Ammon's horn (tissue), 1 donor: ENCODE results near the gene RAP1GAP.
"Not testable (repeated sequence)": the region's sequence is repeated elsewhere in the genome, so short reads cannot be mapped to it uniquely, and the experiment has no call there.

Experiments
- DNase-seq: peaks from one replicate; pipeline ENCODE4 v3.0.0-alpha.2; 2016; ENCODE audit warnings: low spot score

RAP1GAP gene

DNA sequence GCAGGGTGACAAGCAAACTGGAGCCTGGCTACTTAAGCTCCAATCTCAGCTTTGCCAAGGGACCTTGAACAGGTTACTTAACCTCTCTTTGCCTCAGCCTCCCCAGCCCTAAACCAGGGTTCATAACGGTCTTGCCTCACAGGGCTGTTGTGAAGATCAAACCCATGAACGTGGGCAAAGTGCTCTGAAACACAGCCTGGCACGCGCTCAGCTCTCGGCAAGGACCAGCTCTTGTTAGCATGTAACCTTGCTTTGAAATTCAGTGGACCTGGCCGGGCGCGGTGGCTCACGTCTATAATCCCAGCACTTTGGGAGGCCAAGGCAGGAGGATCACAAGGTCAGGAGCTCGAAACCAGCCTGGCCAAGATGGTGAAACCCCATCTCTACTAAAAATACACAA, 24.8 kb downstream of the RAP1GAP start:
- DNase-seq = no peak

DNA sequence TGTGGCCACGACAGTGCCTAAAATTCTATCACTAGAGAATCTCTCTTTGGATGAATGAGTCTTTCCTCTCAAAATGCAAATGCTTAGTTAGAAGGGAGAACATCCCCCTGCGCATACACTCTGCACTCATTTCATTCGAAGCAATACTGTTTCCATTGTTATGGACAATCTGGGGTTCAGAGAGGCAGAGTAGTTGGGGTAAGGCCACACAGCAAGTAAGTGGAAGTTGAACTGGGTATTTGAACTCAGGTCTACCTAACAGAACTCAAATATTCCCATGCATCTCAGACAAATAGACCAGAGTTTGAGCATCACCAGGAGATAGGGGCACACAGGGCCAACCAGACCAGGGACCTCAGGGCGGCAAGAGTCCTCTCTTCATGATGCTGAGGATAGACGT, 25.5 kb downstream of the RAP1GAP start:
- DNase-seq = no peak

DNA sequence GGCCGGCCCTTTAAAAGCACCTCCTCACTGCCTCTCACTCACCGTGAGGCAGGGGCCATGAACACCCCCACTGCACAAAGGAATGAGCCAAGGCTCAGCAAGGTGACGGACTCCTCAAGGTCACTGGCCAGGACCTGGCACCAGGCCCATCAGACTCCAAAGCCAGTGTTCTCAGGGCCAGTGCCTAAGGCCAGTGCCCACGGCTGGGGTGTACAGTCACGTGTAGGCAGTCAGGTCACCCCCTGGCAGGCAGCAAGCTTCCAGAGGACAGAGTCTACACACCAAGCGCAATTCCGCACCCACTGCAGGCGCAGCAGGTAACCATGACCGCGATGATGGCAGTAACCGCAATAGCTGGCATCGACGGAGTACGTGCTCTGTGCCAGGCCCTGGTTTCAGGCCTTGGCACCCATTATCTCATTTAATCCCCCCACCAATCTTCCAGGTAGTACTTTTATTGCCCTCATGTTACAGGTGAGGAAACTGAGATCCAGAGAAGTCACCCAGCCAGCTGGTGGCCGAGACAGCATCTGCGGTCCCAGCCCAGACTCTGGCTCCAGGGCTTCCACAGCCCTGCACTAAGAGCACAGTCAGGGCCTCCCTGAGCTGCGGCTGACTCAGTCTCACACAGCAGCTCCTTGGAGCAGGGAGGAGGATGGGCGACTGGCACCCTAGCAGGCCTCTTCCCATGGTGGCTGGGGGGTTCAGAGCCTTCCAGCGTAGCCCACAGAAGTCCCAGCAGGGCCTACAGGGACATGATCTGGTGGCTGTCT, 27.0 kb downstream of the RAP1GAP start:
- no peak for DNase-seq

DNA sequence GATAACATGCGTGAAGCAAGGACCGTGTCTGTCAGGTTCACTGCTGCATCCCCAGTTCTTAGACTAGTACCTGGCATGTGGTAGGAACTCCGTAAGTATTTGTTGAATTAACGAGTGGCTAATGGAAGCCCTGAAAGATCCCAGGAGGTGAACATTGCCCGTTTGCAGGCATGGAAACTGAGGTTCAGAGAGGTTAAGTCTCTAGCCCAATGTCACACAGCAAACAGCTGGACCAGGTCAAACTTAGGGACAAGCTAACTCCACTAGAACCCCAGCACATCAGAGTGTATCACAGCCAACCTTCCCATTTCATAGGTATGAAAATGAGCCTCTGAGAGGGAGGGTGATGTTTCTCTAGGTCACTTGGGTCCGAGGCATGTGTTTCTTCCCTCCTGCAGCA, 27.6 kb downstream of the RAP1GAP start:
- no peak for DNase-seq

DNA sequence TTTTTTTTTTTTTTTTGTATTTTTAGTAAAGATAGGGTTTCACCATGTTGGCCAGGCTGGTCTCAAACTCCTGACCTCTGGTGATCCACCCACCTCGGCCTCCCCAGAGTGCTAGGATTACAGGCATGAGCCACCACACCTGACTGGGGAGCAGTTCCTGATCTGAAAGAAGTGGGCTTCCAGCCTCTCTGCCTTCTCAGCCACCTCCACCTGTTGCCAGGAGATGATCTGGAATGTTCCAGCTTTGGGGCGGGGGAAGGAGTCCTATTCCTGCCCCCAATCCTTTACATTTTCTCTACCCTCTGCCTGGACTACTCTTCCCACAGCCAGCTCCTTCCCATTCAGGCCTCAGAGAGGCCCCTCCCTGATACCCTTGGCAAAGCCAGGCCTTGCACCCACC, 28.1 kb downstream of the RAP1GAP start:
- DNase-seq = no peak

DNA sequence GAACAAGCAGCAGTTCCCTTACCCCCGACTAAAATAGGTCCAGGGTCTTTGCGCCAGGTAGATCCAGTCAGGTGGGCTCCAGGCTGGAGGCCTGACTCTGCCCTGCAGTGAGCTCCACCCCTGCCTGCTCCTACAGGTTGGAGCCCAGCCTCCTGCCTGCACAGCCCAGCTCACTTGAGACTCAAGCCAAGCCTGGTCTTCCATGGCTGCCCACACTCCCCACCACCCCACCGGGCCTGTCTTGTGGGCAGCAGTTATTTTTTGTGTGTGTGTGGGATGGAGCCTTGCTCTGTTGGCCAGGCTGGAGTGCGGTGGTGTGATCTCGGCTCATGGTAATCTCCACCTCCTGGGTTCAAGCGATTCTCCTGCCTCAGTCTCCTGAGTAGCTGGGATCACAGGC, 28.5 kb downstream of the RAP1GAP start:
- DNase-seq = no peak

DNA sequence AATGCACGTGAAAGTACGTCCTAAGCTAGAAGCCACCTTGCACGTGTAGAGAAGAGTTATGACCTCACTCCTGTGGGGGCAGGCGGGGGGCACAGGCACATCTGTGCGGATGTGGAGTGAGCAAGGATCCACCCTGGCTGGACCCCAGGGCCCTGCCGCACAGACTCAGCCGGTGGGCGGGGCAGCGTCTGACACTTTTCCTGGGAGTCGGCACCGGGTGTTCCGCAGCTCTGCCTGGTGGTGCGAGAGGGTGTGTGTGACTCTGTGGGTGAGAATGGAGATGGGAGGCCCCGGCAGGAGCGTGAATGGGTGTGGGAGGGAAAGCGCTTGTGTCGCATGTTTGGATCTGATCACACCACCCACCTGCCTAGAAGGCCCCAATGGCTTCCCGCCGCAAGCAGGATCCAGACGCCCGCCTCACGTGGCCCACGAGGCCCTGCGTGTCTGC, 29.5 kb downstream of the RAP1GAP start:
- DNase-seq = peak; percentile 71

DNA sequence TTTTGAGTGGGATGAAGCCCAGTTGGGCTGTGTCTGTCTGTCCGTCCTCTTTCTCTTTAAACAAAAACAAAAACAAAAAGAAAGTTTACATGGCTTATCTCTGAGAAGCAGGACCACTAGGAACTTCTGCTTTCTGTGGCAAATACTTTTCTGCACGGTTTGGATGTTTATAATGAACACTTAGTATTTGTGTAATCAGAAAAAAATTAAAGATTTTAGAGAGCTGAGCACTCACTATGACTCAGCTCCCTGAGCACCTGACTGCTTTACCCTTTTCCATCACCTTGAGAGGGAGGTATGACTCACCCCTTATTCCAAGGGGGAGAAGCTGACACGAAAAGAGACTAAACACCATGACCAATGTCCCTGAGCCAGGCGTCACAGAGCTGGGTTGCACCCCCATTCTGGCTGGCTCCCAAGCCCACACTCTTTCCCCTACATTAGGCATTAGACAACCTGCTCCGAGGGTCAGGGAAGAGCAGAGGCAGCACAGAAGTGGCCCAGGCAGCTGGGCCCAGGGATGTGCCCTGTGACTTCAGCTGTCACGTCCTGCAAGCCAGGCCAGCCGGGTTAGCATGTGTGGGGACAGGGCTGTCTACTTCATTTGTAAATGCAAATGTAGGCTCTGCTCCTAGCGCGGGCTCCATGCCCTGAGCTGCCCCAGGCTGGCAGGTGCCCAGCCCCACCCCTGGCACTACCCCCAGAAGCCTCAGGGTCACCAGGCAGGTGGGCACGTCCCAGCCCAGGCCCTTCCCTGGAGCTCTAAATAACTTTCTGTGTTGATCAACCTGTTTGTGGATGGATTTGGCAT, 30.4 kb downstream of the RAP1GAP start:
- no peak for DNase-seq

DNA sequence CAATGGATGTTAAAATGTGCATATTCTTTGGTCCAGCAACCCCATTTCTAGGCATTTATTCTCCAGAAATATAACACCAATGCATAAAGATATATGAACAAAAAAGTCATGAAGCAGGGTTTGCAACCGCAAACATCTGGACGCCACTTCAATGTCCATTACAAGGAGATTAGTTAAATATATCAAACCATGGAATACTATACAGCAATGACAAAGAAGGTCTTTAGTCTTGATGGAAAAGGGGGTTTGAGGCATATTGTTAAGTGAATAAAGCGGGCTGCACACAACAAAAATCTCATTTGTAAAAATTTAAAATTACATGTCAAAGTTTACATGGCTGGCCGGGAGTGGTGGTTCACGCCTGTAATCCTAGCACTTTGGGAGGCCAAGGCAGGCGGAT, 31.6 kb downstream of the RAP1GAP start:
- DNase-seq = no peak

DNA sequence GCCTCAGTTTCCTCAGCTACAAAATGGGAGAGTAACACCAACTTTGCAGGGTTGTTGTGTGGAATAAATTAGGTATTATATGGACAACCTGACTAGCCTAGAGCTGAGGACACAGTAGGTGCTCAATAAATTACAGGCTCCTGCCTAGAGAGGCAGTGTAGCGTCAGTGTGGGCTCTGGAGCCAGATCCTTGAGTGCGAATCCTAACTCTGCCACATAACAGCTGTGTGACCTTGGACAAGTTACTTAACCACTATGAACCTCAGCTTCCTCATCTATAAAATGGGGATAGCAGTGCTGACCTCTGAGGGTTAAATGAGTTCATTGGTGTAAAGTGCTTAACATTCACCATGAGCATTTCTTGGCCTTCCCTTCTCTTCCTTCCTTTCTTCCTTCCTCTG, 33.1 kb downstream of the RAP1GAP start:
- DNase-seq = no peak

DNA sequence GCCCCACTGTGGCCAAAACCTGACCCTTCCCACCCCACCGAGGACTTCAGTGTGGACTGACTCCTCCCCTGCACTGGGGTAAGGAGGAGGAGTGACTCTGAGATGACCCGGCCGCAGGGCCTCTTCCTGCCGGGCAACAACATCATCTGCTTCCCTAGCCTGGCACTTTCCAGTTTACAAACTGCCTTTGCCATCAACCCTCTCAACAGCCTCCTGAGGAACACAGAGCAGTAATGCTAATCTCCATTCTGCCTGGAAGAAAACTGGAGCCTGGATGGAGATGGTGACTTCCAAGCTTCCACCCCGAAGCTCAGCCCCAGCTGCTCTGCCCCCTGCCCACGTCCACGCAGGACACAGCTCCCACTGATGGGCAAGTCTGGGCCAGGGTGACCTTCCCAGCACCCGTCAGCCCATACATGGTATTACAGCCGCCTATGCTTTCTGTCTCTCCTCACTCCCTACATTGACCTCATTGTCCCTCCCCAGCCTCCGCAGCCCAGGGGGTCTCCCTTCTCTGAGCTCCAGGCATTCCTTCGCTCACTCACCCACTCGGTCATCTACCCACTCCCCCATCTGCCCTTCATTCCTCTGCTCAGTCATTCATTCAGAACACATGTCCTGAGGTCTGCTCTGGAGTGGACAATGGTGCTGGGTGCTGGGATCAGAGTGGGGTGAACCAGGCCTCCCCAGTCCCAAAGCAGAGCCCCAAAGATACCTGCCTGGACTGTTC, 34.2 kb downstream of the RAP1GAP start:
- DNase-seq = no peak

DNA sequence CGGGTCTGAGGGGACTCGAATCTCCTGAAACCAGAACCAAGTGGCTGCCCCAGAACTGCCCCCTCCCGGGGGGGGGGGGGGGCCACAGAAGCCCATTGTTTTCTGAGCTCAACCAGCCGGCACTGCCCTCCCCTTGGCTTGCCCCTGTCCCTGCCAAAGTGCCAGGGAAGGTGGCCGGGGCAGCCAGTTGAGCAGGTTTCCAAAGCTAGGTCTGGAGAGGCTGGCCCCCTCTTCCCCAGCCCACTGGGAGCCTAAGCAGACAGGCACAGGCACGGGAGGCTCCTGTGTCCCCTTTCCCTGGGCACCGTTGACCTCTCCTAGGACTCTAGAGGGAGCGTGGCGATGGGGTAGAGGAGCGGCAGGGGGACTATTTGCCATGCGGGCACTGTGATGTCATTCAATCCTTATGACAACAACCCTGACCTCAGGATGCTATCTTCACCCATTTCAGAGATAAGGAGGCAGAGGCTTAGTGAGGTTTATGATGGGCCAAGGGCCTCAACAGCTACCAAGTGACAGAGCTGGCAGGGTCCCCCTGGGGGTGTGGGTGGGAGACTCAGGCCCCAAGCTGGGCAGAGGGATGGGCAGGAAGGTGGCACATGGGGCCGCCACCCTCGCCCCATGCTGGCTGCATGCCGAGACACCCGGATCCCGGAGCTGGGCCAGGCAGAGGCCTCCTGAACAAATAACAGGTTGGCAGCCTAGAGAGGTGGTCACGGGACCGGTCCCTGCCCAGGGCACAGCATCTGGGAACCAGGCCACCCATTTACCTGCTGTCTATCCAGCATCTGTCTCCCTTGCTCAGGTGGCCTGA, 35.0 kb downstream of the RAP1GAP start:
- DNase-seq = no peak

DNA sequence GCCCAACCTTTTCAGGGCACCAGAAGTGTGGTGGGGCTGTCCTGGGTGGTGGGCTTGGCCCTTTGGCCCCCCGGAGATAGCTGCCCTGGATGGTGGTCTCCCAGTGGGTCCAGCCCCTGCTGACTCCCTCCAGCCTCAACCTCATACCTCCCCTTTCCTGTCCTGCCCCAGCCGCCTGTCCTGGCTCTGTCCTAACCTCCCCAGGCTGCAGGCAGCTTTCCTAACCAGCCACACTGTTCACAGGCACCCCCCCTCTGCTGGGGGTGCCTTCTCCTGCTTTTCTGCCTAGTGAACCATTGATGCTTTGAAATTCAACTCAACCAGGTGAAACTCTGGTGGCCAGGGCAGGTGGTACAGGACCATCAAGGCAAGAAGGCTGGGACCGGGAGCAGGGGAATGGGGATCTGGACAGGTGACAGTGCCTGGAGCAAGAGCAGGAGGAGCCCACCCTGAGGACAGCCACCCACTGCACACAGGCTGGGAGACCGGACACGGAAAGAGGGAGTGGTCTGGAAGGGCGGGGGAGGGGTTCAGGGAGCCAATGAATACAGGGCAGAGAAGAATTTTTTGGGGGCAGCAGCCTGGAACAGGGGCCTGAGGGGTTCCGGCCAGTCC, 35.9 kb downstream of the RAP1GAP start:
- DNase-seq = no peak

DNA sequence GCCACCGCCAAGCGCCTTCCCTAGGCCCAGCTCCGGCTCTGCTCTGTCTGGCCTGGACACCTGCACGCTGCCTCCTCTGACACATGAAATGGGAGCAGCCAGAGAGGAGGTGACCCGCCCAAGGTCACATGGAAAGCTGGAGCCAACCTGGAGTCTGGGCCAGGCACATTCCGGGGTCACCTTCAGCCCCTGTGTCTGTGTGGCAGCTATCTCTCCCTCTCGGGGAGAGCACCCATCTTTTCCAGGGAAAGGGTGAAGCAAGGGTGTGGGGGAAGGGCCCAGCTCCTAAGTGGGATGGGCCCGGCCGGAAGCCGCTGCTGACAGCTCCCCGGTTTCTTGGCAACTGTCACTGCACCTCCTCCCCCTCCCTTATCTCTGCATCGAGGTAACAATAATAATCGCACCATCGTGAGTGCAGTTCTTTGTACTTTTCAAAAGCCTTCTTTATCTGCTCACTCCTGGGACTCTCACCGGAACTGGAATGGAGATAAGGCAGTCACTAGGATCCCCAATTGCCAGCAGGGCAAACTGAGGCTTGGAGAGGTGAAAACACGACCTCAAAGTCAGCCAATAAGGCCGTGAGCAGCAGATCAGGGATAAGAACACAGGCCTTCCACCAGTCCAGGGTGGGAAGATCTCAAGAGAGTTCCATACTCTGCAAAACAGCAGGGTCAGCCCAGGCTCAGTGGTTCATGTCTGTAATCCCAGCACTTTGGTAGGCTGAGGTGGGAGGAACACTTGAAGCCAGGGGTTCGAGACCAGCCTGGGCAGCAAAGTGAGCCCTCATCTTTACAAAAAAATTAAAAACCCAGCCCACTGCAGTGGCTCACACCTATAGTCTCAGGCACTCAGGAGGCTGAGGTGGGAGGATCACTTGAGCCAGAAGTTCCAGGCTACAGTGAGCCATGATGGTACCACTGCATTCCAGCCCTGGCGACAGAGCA, 36.9 kb downstream of the RAP1GAP start:
- no peak for DNase-seq

DNA sequence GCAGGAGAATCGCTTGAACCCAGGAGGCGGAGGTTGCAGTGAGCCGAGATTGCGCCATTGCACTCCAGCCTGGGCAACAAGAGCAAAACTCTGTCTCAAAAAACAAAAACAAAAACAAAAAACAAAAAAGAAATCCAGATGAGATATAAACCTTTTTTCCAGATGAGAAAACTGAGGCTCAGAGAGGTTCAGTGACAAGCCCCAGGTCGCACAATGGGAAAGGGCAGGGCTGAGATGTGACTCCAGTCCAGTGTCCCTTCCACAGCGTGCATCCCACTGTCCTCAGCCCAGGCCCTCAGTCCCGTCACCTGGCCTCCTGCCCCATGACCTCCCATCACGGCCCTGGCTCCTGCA, 37.6 kb downstream of the RAP1GAP start:
- not testable (repeated sequence) for DNase-seq

DNA sequence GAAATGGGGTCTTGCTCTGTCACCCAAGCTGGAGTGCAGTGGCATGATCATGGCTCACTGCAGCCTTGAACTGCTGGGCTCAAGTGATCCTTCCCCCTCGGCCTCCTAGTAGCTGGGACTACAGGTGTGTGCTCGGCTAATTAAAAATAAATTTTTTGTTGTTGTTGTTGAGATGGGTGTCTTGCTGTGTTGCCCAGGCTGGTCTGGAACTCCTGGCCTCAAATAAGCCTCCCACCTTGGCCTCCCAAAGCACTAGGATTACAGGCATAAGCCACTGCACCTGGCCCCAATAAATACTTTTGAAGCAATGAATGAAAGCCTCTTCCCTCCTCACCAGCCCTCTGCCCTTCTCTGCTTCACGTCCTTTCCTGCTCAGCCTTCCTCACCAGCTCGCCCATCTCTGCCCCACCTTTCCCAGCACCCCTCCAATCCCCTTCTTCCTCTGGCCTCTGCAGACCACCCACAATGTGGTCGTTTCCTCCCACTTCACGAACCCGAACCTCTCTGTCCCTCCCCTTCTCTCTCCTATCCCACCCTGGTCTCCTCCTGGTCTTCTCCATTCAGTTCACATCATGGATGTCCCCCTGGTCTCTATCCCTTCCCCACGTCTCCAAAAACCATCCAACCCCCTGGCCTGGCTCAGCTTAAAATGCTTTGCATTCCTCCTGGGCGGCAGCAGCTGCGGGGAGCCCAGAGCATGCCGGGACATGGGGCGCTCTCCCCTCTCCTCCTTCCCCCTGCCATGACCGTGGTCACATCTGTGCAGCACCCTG, 38.4 kb downstream of the RAP1GAP start:
- no peak for DNase-seq

DNA sequence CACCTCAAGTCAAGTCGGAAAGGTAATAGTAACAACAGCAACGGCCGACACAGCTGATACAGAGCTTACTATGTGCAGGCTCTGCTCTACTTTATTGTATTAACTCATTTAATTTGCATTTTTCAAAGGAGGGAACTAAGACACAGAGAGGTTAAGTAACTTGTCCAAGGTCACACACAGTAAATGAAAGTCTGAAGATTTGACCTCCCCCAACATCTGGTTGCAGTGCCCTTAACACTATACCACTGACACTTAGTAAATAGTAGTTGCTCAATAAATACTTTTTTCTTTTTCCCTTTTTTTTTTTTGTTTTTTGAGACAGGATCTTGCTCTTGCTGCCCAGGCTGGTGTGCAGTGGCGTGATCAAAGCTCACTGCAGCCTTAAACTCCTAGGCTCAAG, 39.2 kb downstream of the RAP1GAP start:
- no peak for DNase-seq

DNA sequence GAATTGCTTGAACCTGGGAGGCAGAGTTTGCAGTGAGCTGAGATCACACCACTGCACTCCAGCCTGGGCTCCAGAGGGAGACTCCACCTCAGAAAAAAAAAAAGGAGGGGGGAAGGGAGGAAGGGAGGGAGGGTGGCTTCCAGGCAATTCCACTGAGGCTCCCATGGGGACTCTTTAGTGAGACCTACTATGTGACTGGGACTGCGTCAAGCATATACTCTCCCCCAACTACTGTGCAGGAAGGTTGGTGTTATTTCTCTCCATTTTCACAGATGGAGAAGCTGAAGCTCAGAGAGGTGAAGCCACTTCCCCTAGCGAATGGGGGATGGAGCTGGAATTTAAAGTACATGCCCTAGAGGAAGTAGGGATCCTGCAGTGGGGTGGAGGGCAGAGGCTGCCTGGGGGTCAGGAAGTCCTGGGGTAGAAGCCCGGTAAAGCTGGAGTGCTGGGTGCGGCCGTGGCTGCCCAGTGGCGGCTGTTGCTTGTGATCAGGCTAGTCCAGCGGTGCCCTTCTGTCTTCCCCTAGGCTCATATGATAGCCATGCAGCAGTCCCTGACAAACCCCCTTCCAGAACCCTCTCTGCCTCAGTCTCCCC, 40.3 kb downstream of the RAP1GAP start:
- no peak for DNase-seq

DNA sequence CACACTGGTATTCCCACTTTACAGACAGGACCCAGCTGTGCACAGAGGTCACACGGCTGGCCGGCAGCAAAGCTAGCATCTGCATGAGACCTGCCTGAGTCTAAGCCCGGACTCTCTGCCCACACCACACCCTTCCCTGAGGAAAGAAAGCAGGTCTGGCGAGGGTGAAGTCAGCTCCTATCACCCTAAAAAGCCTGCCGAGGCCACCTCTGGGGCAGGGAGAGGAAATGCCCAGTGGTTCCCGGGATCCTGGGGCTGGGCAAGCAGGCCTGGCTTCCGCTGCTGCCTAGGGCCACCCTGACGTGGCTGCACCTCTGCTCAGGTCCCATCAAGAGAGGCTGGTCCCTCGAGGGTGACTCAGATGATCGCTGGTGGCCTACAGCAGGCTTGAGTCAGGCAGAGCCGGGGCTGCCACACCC, 42.2 kb downstream of the RAP1GAP start:
- no peak for DNase-seq
